Neural cell (in vitro differentiated cells): ENCODE data around the gene AZGP1. TPM values are rescaled to one million over a fixed set of nuclear protein-coding genes. Genes with fewer than 3 reads are reported as not detected.

Source experiments
- H2AFZ ChIP-seq: fragments of 200-600, 300-800 bp; sonication (generic), shearing (Covaris generic); 2 replicates; pipeline ENCODE4 v1.6.0; 2014; ENCODE audit warnings: low read depth, mild to moderate bottlenecking, antibody characterized with exemption, low read length, moderate library complexity
- H3F3A ChIP-seq: fragments of 200-600 bp; shearing (Covaris generic); 2 replicates; pipeline ENCODE4 v1.6.1; 2016; ENCODE audit warnings: mild to moderate bottlenecking, moderate library complexity, mixed read lengths, antibody characterized with exemption, low read length; ENCODE audit not compliant: insufficient read depth, poor library complexity, severe bottlenecking
- H3K27ac ChIP-seq: fragments of 200-600, 300-800 bp; sonication (generic), shearing (Covaris generic); 2 replicates; pipeline ENCODE4 v1.5.1; 2014; ENCODE audit warnings: mild to moderate bottlenecking, low read length, moderate library complexity
- H3K27me3 ChIP-seq: fragments of 300-800, 200-600 bp; sonication (generic), shearing (Covaris generic); 2 replicates; pipeline ENCODE4 v1.6.0; 2014; ENCODE audit warnings: mild to moderate bottlenecking, low read depth, low read length, moderate library complexity; ENCODE audit not compliant: insufficient read depth
- H3K36me3 ChIP-seq: fragments of 300-800, 200-600 bp; sonication (generic), shearing (Covaris generic); 2 replicates; pipeline ENCODE4 v1.5.1; 2014; ENCODE audit warnings: mild to moderate bottlenecking, antibody characterized with exemption, low read length, moderate library complexity; ENCODE audit not compliant: insufficient read depth
- H3K4me2 ChIP-seq: fragments of 300-800, 200-600 bp; sonication (generic), shearing (Covaris generic); 2 replicates; pipeline ENCODE4 v1.6.0; 2014; ENCODE audit warnings: mild to moderate bottlenecking, low read length
- H3K4me3 ChIP-seq: fragments of 300-800, 200-600 bp; sonication (generic), shearing (Covaris generic); 2 replicates; pipeline ENCODE4 v1.5.1; 2014; ENCODE audit warnings: mild to moderate bottlenecking, low read length, moderate library complexity
- H3K79me2 ChIP-seq: fragments of 200-600 bp; shearing (Covaris generic); replicated peaks from 2 replicates; pipeline ENCODE4 v1.6.0; 2014; ENCODE audit warnings: mild to moderate bottlenecking, low read length, moderate library complexity; ENCODE audit not compliant: insufficient read depth
- H3K9ac ChIP-seq: fragments of 300-800, 200-600 bp; sonication (generic), shearing (Covaris generic); 2 replicates; pipeline ENCODE4 v1.6.1; 2016; ENCODE audit warnings: mild to moderate bottlenecking, low read length, mixed read lengths
- H3K9me2 ChIP-seq: fragments of 200-600 bp; shearing (Covaris generic); 2 replicates; pipeline ENCODE4 v1.6.1; 2016; ENCODE audit warnings: mild to moderate bottlenecking, low read length, mixed read lengths; ENCODE audit not compliant: insufficient read depth
- H3K9me3 ChIP-seq: fragments of 200-600, 300-800 bp; sonication (generic), shearing (Covaris generic); 2 replicates; pipeline ENCODE4 v1.6.1; 2016; ENCODE audit warnings: mild to moderate bottlenecking, mixed run types, low read length, moderate library complexity, mixed read lengths
- H4K20me1 ChIP-seq: fragments of 200-600 bp; shearing (Covaris generic); 2 replicates; pipeline ENCODE4 v1.6.1; 2016; ENCODE audit warnings: mild to moderate bottlenecking, mixed run types; ENCODE audit not compliant: insufficient read depth
- CTCF ChIP-seq: fragments of 450-650 bp; IDR thresholded peaks from 2 replicates; pipeline ENCODE4 v1.5.1; 2014; ENCODE audit warnings: antibody characterized with exemption, mild to moderate bottlenecking, moderate library complexity; ENCODE audit not compliant: poor library complexity, severe bottlenecking
- EP300 ChIP-seq: fragments of 450-650 bp; conservative IDR thresholded peaks from 2 replicates; pipeline ENCODE4 v1.6.1; 2014; ENCODE audit warnings: antibody characterized with exemption, mild to moderate bottlenecking, moderate library complexity; ENCODE audit not compliant: poor library complexity, severe bottlenecking
- EZH2 ChIP-seq: fragments of 200-600, 300-800 bp; shearing (Covaris generic), sonication (generic); IDR thresholded peaks from 2 replicates; pipeline ENCODE4 v1.6.1; 2014; ENCODE audit warnings: antibody characterized with exemption, low read length, borderline replicate concordance, mild to moderate bottlenecking; ENCODE audit not compliant: insufficient read depth, poor library complexity, severe bottlenecking
- MXI1 ChIP-seq: fragments of 450-650 bp; conservative IDR thresholded peaks from 2 replicates; pipeline ENCODE4 v1.6.1; 2014; ENCODE audit warnings: antibody characterized with exemption, mild to moderate bottlenecking; ENCODE audit not compliant: poor library complexity, severe bottlenecking
- POLR2AphosphoS5 ChIP-seq: IDR thresholded peaks from 2 replicates; pipeline ENCODE4 v1.6.1; 2012
- RAD21 ChIP-seq: fragments of 450-650 bp; conservative IDR thresholded peaks from 2 replicates; pipeline ENCODE4 v1.6.1; 2014; ENCODE audit warnings: antibody characterized with exemption, mild to moderate bottlenecking, moderate library complexity
- REST ChIP-seq: IDR thresholded peaks from 2 replicates; pipeline ENCODE4 v1.6.1; 2012; ENCODE audit warnings: borderline replicate concordance
- SMC3 ChIP-seq: fragments of 450-650 bp; conservative IDR thresholded peaks from 2 replicates; pipeline ENCODE4 v1.6.1; 2014; ENCODE audit warnings: antibody characterized with exemption, mild to moderate bottlenecking, moderate library complexity; ENCODE audit not compliant: poor library complexity
- TAF1 ChIP-seq: IDR thresholded peaks from 2 replicates; pipeline ENCODE4 v1.6.1; 2012; ENCODE audit warnings: low read depth
- polyA plus RNA-seq: library from polyadenylated mRNA; depleted of rRNA; stranded (reverse); fragments of >200 nt; gene quantifications from 2 replicates; pipeline ENCODE4 v1.2.3, GENCODE V29; 2014

The AZGP1 gene
- polyA plus RNA-seq, 1 donor from 2014 or later, result not detected

DNA sequence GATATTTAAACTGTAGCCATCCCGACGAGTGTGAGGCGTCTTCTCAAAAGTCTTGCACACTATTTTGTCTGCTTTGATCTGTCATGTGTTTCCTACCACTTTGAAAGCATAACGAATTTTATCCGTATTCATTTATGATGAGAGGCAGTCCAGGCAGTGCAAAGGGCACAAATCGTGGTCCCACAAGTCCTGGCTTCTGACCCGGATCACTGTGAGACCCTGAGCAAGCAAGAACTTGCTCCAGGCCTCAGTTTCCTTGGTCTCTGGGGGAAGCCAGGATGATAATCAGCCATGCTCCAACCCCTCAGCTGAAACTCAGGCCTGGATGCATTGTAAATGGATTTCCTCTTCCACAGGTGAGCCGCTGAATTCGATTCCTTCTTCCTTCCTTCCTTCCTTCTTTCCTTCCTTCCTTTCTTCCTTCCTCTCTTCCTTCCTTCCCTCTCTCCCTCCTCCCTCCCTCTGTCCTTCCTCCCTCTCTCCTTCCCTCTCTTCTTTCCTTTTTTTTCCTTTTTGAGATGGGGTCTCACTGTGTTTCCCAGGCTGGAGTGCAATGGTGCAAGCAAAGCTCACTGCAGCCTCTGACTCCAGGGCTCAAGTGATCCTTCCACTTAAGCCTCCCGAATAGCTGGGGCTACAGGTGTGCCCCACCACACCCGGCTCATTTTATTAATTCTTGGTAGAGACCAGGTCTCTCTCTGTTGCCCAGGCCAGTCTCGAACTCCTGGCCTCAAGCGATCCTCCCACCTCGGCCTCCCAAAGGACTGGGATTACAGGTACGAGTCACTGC, 21.1 kb upstream of the AZGP1 start:
- H3F3A ChIP-seq, result no peaks in the 10 kb centered on the region
- H3K27me3 ChIP-seq, result no peaks in the 10 kb centered on the region
- no peak overlapping the region for H3K4me3 ChIP-seq
- H3K9ac ChIP-seq, result no peak overlapping the region
- no peak overlapping the region for H2AFZ ChIP-seq
- H3K27ac ChIP-seq, result no peak overlapping the region
- H3K9me3 ChIP-seq, result no peaks in the 10 kb centered on the region
- no peaks in the 10 kb centered on the region for H3K36me3 ChIP-seq
- no peaks in the 10 kb centered on the region for H3K9me2 ChIP-seq
- TF ChIP-seq TAF1 (no peak), MXI1 (no peak), REST (no peak), CTCF (no peak), RAD21 (no peak), EZH2 (no peak), POLR2AphosphoS5 (no peak), EP300 (no peak), SMC3 (no peak)
- no peaks in the 10 kb centered on the region for H3K79me2 ChIP-seq
- H4K20me1 ChIP-seq, result no peaks in the 10 kb centered on the region
- H3K4me2 ChIP-seq, result no peak overlapping the region

- no peak overlapping the region for H3K27ac ChIP-seq
These were observed 19.0 kb upstream of the AZGP1 start for GRCh38 chr7:99994819-99995218.

More at GRCh38 chr7:99994819-99995218, 19.0 kb upstream of the AZGP1 start:
- H3K36me3 ChIP-seq, result no peaks in the 10 kb centered on the region
- no peak overlapping the region for H3K4me3 ChIP-seq
- no peak overlapping the region for H3K9ac ChIP-seq
- no peaks in the 10 kb centered on the region for H3K9me2 ChIP-seq
- H2AFZ ChIP-seq, result no peak overlapping the region
- H3K27me3 ChIP-seq, result no peaks in the 10 kb centered on the region
- H4K20me1 ChIP-seq, result no peaks in the 10 kb centered on the region
- no peaks in the 10 kb centered on the region for H3K9me3 ChIP-seq
- TF ChIP-seq REST (no peak), RAD21 (no peak), TAF1 (no peak), SMC3 (no peak), POLR2AphosphoS5 (no peak), EZH2 (no peak), EP300 (no peak), MXI1 (no peak), CTCF (no peak)
- H3F3A ChIP-seq, result no peaks in the 10 kb centered on the region
- H3K79me2 ChIP-seq, result no peaks in the 10 kb centered on the region
- no peak overlapping the region for H3K4me2 ChIP-seq
